Ovary (tissue), 9 donors: ENCODE data around the gene FLII. TPM values are rescaled to one million over a fixed set of nuclear protein-coding genes. Genes with fewer than 3 reads are reported as not detected.

Experiments
- DNase-seq, 5 donors: peaks; one replicate each; pipeline ENCODE4 v3.0.0-alpha.2; 2019 to 2020
- H3K27ac ChIP-seq, 2 donors: fragments of 200-600 bp; one replicate each; pipeline versions ENCODE4 v1.5.1 to v1.8.0; 2019 to 2022
- H3K27me3 ChIP-seq: fragments of 200-600 bp; one replicate; pipeline ENCODE4 v1.8.0; 2022
- H3K36me3 ChIP-seq: fragments of 200-600 bp; sonication (generic); one replicate; pipeline ENCODE4 v1.5.1; 2019
- H3K4me1 ChIP-seq: one replicate; pipeline ENCODE4 v1.8.1; 2013; ENCODE audit warnings: mild to moderate bottlenecking, moderate library complexity; ENCODE audit not compliant: insufficient read depth
- H3K4me3 ChIP-seq: fragments of 200-600 bp; sonication (generic); one replicate; pipeline ENCODE4 v1.5.1; 2017
- H3K9me3 ChIP-seq, 2 donors: fragments of 200-600 bp in 1 of 2; sonication (generic) in 1 of 2; one replicate each; pipeline versions ENCODE4 v1.5.1 to v1.8.1; 2013 to 2019; ENCODE audit warnings: mild to moderate bottlenecking in 1 of 2, moderate library complexity in 1 of 2
- EP300 ChIP-seq: sonication (generic); formaldehyde crosslinking; IDR thresholded peaks from one replicate; pipeline ENCODE4 v1.6.1; 2017; ENCODE audit warnings: antibody characterized with exemption
- POLR2A ChIP-seq: fragments of 450-650 bp; IDR thresholded peaks from one replicate; pipeline ENCODE4 v1.6.1; 2017; ENCODE audit warnings: antibody characterized with exemption, mild to moderate bottlenecking, moderate library complexity
- WGBS, 3 donors: extraction: QIAGEN DNeasy Blood & Tissue Kit in 1 of 3; methylation state at CpG; one replicate each; pipeline versions ENCODE4 v1.1.5 to v1.1.7; 2013 to 2017; 5-methylcytosine and 5-hydroxymethylcytosine counted together
- intact Hi-C, 4 donors: fragments of 100-400 bp; cut with DNase I; formaldehyde crosslinking; loops; one replicate each; pipeline versions ENCODE4 v1.11.0 to v1.15.1; 2022 to 2023
- polyA plus RNA-seq, 2 donors: library from polyadenylated mRNA; stranded (reverse); fragments of 200-250 nt in 1 of 2; fragments of 350-450 nt in 1 of 2; fragmentation: Illumina TruSeq in 1 of 2; extraction: RNeasy Lipid Tissue Mini Kit (QIAGEN cat#74804) in 1 of 2; gene quantifications; one replicate each; pipeline ENCODE4 v1.2.3, GENCODE V29; 2013 to 2014
- total RNA-seq, 7 donors: library from RNA; depleted of rRNA in 2 of 7; stranded (reverse); fragments of >200 nt in 2 of 7; fragmentation: NEBNext Ultra II Directional in 3 of 7; extraction: Animal tissue kit (Norgen Biotek cat#: 25700) in 3 of 7; gene quantifications; one replicate each; pipeline versions ENCODE4 v1.1.0 to v1.2.4, GENCODE V29; 2016 to 2023
- TF ChIP-seq, protein P1 (sequence below), 3 donors: fragments of 450-650 bp in 2 of 3; fragments of 200-600 bp in 1 of 3; IDR thresholded peaks; one replicate each; pipeline versions ENCODE4 v1.5.1 to v1.8.0; 2016 to 2022; ENCODE audit warnings: antibody characterized with exemption in 3 of 3, mild to moderate bottlenecking in 1 of 3
- donor health status: DM: no; HTN: no; CAD: no; lungs with moderate emphysema.
- donor health status: DM: no; HTN: no; CAD: no.
- donor health status: Bipolar disorder and iron deficiency.
- donor health status: DM: yes; HTN: yes; CAD: no.
- donor health status: DM: no; HTN: no; CAD: no.
- donor health status: DM: yes; HTN: yes; CAD: no.

Gene FLII
- total and polyA plus RNA-seq, 9 donors = 127 to 245 (median 163) TPM

DNA sequence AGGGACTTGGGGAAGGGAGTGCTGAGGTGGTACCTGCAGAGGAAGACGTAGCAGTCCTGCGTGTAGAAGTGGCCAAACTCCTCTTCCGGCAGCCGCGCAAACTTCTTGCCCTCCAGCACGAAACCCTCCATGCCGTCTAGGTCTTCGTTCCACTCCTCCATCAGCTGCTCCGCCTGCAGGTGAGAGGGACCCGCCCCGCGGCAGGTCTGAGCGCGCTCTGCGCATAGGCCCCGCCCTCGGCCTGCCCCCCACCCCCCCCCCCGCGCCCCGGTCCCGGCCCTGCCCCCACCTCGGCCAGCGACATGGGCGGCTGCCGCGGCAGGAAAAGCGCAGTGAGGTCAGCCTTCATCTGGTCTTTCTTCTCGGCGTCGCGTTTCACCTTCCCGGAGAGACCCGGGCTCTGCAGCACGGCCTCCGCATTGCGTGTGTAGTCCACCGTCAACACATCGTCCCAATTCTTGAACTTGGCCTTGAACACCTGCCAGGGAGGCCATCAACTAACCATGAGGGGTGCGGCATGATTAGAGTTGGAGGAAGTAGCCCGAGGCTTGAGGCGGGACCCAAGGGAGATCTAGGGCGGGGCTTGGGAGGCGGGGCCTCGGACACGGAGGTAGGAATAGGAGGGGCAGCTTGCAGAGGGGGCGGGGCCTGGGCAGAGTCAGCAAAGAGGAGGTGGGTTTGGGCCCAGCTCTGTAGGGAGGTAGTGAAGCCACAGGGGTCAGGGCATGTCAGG lies 11.5 kb downstream of the FLII start:
- Histone ChIP-seq H3K4me1 (peaks cover 2% of the 10 kb centered on the region), H3K27me3 (no peaks in the 10 kb centered on the region), H3K9me3 (no peaks in the 10 kb centered on the region), H3K27ac (peak overlapping the region in 1 of 2 donors; percentile 51), H3K4me3 (no peak overlapping the region), H3K36me3 (no peaks in the 10 kb centered on the region)
- WGBS, 3 donors = 15 to 22% (median 20%) methylated on average over 37 to 46 of the region's 46 CpGs
- DNase-seq = peak; percentile 90 to 93 (median 90)
- TF ChIP-seq EP300 = no peak
- TF ChIP-seq, protein P1, sequence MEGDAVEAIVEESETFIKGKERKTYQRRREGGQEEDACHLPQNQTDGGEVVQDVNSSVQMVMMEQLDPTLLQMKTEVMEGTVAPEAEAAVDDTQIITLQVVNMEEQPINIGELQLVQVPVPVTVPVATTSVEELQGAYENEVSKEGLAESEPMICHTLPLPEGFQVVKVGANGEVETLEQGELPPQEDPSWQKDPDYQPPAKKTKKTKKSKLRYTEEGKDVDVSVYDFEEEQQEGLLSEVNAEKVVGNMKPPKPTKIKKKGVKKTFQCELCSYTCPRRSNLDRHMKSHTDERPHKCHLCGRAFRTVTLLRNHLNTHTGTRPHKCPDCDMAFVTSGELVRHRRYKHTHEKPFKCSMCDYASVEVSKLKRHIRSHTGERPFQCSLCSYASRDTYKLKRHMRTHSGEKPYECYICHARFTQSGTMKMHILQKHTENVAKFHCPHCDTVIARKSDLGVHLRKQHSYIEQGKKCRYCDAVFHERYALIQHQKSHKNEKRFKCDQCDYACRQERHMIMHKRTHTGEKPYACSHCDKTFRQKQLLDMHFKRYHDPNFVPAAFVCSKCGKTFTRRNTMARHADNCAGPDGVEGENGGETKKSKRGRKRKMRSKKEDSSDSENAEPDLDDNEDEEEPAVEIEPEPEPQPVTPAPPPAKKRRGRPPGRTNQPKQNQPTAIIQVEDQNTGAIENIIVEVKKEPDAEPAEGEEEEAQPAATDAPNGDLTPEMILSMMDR (IDR thresholded peaks at IDR 0.05) = no peak
- intact Hi-C loops = loop anchor here in 1 of 4 donors (5.0 kb wide), 1 partner anchor 1930 kb away; no protein-coding TSS in a partner anchor

DNA sequence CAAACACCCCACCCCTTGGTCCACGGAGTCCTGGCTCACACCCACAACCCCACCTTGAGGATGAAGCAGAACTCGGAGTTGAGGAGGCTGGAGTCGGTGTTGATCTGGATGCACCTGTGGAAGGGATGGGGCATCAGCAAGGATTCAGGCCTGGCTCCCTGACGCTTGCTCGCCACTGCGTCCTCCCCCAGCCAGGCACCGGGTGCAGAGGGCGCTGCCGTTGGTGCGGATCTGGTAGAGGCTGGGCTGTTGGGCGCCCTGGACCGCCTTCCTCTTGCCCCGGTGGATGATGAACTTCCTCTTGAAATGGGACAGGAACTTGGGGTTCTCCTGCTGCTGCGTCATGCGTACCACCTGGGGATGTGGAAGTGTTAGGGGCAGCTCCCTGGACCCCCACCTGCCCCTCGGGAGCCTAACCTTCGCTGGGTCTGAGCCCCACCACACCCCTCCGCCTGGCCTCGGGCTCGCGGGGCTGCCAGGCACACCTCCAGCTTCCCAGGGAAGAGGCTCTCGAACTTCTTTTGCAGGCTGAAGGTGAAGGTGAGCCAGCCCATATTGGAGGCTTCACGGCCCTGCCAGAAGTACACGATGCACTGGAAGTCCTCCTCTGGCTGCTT lies 12.3 kb downstream of the FLII start:
- intact Hi-C loops = loop anchor here in 1 of 4 donors (5.0 kb wide), 1 partner anchor 1929 kb away; no protein-coding TSS in a partner anchor
- TF ChIP-seq EP300 (no peak), POLR2A (no peak)
- TF ChIP-seq, protein P1 (IDR thresholded peaks at IDR 0.05) = no peak
- no peaks in the 10 kb centered on the region for H3K9me3 ChIP-seq
- WGBS, 3 donors = 81 to 83% (median 83%) methylated on average over 22 to 24 of the region's 24 CpGs
- H3K4me1 ChIP-seq = peaks cover 2% of the 10 kb centered on the region
- no peaks in the 10 kb centered on the region for H3K27me3 ChIP-seq
- H3K36me3 ChIP-seq = no peaks in the 10 kb centered on the region
- peak overlapping the region in 1 of 2 donors; percentile 51 for H3K27ac ChIP-seq
- peak in 1 of 5 donors; percentile 33 for DNase-seq
- no peak overlapping the region for H3K4me3 ChIP-seq

DNA sequence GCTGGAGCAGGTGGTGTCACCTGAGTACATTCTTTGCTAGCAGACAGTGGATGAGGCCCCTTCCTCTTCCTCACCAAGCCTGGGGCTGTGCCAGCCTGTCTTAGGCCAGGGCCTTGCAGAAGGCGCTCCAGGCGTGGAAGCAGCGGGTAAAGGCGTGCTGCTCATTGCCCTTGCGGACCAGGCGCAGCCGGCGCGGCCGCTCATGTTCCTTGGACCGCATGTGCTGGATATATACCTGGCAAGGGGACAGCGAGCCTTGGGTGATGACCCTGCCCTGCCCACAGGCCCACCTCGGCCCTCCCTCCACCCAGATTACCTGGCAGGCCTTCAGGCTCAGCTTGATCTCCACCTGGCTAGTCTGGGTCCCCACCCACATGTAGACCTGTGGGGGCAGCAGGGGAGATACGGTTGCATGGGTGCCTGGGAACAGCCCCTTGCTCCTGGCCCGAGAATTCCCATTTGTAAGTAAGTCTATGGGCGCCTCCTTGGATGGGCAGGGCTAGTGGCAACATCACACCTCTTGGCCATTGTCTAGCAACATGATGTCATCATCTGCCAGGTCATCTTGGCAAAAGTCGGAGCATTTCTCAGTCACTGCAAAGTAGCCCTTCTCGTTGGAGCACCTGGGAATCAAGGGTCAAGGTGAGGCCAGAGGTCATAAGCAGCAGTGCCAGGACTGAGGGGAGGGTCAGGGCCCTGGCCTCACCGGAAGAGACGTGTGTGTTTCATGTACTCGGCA lies 13.3 kb downstream of the FLII start:
- no peaks in the 10 kb centered on the region for H3K36me3 ChIP-seq
- intact Hi-C loops = loop anchor here in 1 of 4 donors (5.0 kb wide), 1 partner anchor 1928 kb away; no protein-coding TSS in a partner anchor

More for the DNA sequence above, 13.3 kb downstream of the FLII start:
- peak in 1 of 5 donors; percentile 55 for DNase-seq
- Histone ChIP-seq H3K27me3 (no peaks in the 10 kb centered on the region), H3K4me1 (peaks cover 2% of the 10 kb centered on the region), H3K9me3 (no peaks in the 10 kb centered on the region), H3K27ac (no peak overlapping the region), H3K4me3 (no peak overlapping the region)
- TF ChIP-seq, protein P1 (IDR thresholded peaks at IDR 0.05) = no peak
- no peak for TF ChIP-seq EP300
- TF ChIP-seq POLR2A = no peak
- WGBS, 3 donors = 82 to 86% (median 86%) methylated on average over 21 of the region's 21 CpGs
